Activated T-cell treated with anti-CD3 and anti-CD28 coated beads, Interleukin-2, amount 50 U/mL, for 4 hours (primary cell): ENCODE results near the gene ST8SIA2. TPM values are rescaled to one million over a fixed set of nuclear protein-coding genes. Genes with fewer than 3 reads are reported as not detected.

Experiments used
- ATAC-seq, 2 donors: fragments of 200-7000 bp; cut with Tn5 transposase; one replicate each; pipeline ENCODE4 v1.10.0; 2021
- DNase-seq: peaks from one replicate; pipeline ENCODE4 v3.0.0-alpha.2; 2020
- H3K27me3 Mint-ChIP-seq: one replicate; pipeline ENCODE4 v1.8.0; 2021; ENCODE audit warnings: low read depth, mixed read lengths
- H3K36me3 Mint-ChIP-seq: one replicate; pipeline ENCODE4 v1.8.0; 2022; ENCODE audit warnings: mixed read lengths; ENCODE audit not compliant: insufficient read depth
- H3K4me1 Mint-ChIP-seq: one replicate; pipeline ENCODE4 v1.8.0; 2021; ENCODE audit warnings: low read depth, mixed read lengths
- H3K4me3 Mint-ChIP-seq: one replicate; pipeline ENCODE4 v1.8.0; 2021; ENCODE audit warnings: mild to moderate bottlenecking, moderate library complexity, mixed read lengths
- H3K9me3 Mint-ChIP-seq: one replicate; pipeline ENCODE4 v1.8.0; 2021; ENCODE audit warnings: mixed read lengths
- total RNA-seq, 3 donors: library from RNA; stranded (reverse); gene quantifications; one replicate each; pipeline ENCODE4 v1.2.1, GENCODE V29; 2021

The ST8SIA2 gene
- total RNA-seq, 3 donors from 2014 or later: not detected

DNA sequence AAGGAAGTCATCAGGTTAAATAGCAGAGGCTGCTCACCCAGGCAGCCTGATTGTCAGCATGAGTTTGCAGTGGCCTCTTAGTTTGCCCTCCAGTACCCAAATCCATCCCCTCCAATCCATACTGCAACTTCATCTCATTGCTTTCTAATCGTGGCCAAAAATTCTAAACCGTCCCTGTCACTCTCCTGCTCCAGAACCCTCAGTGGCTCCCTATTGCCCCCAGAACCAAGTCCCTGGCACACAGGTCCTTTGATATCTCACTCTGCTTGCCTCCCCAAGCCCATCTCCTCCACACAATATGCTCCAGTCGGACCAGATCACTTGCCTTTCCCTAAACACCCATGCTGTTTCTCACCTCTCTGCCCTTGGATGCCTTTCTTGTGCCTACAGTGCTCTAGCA, 49.7 kb downstream of the ST8SIA2 start:
- H3K9me3 Mint-ChIP-seq: no peaks in the 10 kb centered on the region
- no peaks in the 10 kb centered on the region for H3K27me3 Mint-ChIP-seq
- H3K36me3 Mint-ChIP-seq: no peaks in the 10 kb centered on the region
- H3K4me3 Mint-ChIP-seq: no peak overlapping the region
- ATAC-seq (no peak), DNase-seq (no peak)
- no peaks in the 10 kb centered on the region for H3K4me1 Mint-ChIP-seq

DNA sequence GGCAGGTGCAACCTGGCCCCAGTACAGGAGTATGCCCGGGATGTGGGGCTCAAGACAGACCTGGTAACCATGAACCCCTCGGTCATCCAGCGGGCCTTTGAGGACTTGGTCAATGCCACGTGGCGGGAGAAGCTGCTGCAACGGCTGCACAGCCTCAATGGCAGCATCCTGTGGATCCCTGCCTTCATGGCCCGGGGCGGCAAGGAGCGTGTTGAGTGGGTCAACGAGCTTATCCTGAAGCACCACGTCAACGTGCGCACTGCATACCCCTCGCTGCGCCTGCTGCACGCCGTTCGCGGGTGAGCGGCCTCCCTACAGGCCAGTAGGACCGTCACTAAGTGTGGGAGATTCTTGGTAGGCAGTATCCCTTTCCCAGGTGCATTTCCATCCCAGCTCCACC, 51.0 kb downstream of the ST8SIA2 start:
- DNase-seq: no peak
- ATAC-seq: no peak
- no peaks in the 10 kb centered on the region for H3K36me3 Mint-ChIP-seq
- H3K4me3 Mint-ChIP-seq: no peak overlapping the region
- H3K4me1 Mint-ChIP-seq: no peaks in the 10 kb centered on the region
- no peaks in the 10 kb centered on the region for H3K27me3 Mint-ChIP-seq
- H3K9me3 Mint-ChIP-seq: no peaks in the 10 kb centered on the region

DNA sequence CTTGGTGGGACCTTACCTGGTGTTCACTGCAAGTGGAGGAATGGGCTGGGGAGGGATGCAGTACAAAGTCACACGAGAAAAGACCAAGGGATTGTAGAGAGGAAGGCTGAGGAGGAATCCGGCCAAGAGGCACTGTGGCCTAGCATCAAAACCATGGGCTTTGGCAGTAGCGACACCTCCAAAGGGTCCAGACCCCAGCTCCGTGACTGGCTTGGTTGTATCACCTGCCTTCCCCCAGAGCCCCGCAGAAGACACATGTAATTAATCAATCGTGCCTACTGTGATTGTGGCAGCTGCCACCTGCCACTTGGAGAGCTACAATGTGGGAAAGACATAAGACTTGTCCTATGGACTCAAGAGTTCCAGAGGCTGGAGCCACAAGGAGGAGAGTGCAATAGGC, 54.7 kb downstream of the ST8SIA2 start:
- no peaks in the 10 kb centered on the region for H3K4me1 Mint-ChIP-seq
- no peaks in the 10 kb centered on the region for H3K36me3 Mint-ChIP-seq
- no peaks in the 10 kb centered on the region for H3K9me3 Mint-ChIP-seq
- DNase-seq (no peak), ATAC-seq (no peak)
- H3K4me3 Mint-ChIP-seq: no peak overlapping the region
- peaks cover 7% of the 10 kb centered on the region for H3K27me3 Mint-ChIP-seq

DNA sequence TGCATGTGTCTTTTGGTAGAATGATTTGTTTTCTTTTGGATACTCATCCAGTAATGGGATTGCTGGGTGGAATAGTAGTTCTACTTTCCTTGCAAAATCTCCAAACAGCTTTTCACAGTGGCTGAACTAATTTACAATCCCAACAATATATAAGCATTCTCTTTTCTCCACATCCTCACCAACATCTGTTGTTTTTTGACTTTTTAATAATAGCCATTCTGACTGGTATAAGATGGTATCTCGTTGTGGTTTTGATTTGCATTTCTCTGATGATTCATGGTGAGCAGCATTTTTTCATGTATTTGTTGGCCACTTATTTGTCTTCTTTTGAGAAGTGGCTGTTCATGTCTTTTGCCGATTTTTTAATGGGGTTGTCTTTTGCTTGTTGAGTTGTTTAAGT, 55.8 kb downstream of the ST8SIA2 start:
- DNase-seq: no peak
- Mint-ChIP-seq H3K4me3 (no peak overlapping the region), H3K36me3 (no peaks in the 10 kb centered on the region), H3K4me1 (no peaks in the 10 kb centered on the region), H3K27me3 (peaks cover 7% of the 10 kb centered on the region), H3K9me3 (no peaks in the 10 kb centered on the region)
- no peak for ATAC-seq

DNA sequence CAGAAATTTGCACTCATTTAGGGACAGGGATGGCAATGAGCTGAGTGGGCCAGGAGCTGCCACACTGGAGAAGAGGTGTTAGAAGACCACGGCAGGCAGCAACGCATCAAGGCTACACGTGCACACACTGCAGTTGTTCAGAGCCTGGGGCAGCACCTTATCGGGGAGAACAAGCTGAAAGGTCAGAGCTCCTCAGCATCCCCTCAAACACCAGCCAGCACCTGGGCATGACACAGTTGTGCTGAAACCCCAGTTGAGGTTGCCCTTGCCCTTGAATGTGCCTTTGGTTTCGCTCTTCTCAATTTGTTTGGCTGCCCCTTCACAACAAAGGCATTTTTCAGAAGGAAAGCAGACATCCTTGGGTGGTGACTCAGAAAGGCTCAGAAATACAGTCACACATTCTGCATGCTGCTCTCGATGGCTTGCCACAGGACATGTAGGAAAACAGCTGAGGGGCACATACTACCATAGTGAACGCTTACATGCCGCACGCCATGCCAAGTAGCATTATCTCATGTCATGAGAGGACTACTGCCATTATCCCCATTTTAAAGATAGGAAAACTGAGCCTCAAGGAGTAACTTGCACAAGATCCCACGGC, 57.6 kb downstream of the ST8SIA2 start:
- Mint-ChIP-seq H3K27me3 (peaks cover 9% of the 10 kb centered on the region), H3K4me1 (no peaks in the 10 kb centered on the region), H3K9me3 (no peaks in the 10 kb centered on the region), H3K36me3 (no peaks in the 10 kb centered on the region), H3K4me3 (no peak overlapping the region)
- ATAC-seq: peak in 1 of 2 donors; percentile 18
- DNase-seq: no peak

DNA sequence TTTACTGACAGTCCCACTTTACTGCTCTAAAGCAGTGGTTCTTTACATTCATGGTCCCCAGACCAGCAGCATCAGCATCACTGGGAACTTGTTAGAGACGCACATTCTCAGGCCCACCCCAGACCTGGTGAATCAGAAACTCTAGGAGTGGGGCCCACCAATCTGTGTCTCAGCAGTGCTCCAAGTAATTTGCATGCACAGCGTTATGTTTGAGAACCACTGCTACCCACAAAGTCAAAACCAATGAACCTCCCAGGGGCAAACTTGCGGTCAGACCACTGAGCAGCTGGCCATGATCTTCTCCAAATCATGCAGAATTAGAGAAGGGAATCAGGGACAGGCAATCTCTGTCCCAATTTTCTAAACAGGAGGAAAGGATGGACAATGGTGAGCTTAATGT, 58.5 kb downstream of the ST8SIA2 start:
- Mint-ChIP-seq H3K36me3 (no peaks in the 10 kb centered on the region), H3K9me3 (no peaks in the 10 kb centered on the region), H3K4me3 (no peak overlapping the region), H3K4me1 (no peaks in the 10 kb centered on the region), H3K27me3 (peaks cover 9% of the 10 kb centered on the region)
- no peak for DNase-seq
- ATAC-seq: no peak

DNA sequence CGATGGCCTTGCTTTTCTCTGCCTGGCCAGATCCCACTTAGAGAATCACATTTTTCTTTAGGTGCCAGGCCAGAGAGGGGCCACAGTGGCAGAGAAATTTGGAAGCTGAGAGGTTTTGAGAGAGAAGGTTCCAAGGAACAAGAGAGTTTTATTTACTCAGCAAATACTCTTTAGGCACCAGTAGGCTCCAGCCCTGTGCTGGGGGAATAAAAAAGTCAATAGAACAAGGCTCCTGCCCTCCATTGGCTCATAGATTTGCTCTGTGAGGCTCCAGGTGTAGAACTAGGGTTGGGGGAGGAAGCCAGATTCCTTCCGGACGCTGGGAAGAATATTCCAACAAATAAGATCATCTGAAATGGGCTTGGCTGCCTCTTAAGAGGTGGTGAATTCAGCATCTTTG, 59.9 kb downstream of the ST8SIA2 start:
- H3K36me3 Mint-ChIP-seq: no peaks in the 10 kb centered on the region
- no peaks in the 10 kb centered on the region for H3K9me3 Mint-ChIP-seq
- DNase-seq (no peak), ATAC-seq (no peak)
- no peak overlapping the region for H3K4me3 Mint-ChIP-seq
- H3K27me3 Mint-ChIP-seq: peaks cover 9% of the 10 kb centered on the region
- H3K4me1 Mint-ChIP-seq: no peaks in the 10 kb centered on the region

DNA sequence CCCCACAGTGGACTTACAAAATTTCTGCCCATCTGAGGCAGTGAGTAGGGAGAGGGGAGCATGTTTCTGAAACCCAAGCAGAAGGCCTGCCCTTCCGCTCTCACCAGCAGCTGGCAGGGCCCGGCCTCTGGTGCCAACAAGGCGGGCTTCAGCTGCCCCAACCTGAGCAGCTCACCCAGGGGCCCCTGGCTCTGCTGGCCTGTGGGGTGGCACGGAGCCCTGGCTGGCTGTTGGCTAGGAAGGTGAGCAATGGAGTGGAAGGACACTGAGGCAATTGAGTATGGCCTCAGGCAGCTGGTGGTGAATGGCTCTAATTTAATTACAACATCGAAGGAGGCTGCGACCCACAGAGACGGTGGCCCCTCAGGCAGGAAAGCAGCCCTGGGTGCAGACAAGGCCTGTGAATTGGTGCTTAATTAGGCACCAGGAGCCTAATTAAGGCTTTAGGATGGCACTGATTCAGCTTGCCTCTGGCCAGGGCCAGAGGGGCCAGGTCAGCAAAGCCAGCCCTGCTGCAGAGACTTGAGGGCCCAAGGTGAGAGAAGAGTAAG, 60.9 kb downstream of the ST8SIA2 start:
- peaks cover 9% of the 10 kb centered on the region for H3K27me3 Mint-ChIP-seq
- no peaks in the 10 kb centered on the region for H3K4me1 Mint-ChIP-seq
- no peaks in the 10 kb centered on the region for H3K9me3 Mint-ChIP-seq
- no peaks in the 10 kb centered on the region for H3K36me3 Mint-ChIP-seq
- DNase-seq (no peak), ATAC-seq (no peak)
- H3K4me3 Mint-ChIP-seq: no peak overlapping the region

DNA sequence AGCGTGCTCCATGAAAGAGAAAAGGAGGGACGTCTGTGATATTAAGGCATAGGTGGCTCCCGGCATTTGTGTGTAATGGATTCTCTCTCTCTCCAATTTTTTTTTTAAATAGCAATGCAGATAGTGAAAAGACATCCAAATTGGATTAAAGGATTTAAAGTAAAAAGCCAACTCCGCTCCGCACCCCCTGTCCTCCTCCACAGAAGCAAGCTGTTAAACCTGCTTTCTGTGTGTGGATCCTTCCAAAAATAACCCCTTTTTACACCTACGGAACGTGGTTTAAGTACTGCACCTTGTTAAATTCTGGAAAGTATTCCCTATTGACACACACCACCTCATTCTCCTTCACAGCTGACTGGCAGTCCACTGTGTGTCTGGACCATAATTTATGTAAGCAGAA, 61.6 kb downstream of the ST8SIA2 start:
- ATAC-seq (no peak), DNase-seq (no peak)
- Mint-ChIP-seq H3K36me3 (no peaks in the 10 kb centered on the region), H3K4me1 (no peaks in the 10 kb centered on the region), H3K27me3 (peaks cover 7% of the 10 kb centered on the region), H3K4me3 (no peak overlapping the region), H3K9me3 (no peaks in the 10 kb centered on the region)

DNA sequence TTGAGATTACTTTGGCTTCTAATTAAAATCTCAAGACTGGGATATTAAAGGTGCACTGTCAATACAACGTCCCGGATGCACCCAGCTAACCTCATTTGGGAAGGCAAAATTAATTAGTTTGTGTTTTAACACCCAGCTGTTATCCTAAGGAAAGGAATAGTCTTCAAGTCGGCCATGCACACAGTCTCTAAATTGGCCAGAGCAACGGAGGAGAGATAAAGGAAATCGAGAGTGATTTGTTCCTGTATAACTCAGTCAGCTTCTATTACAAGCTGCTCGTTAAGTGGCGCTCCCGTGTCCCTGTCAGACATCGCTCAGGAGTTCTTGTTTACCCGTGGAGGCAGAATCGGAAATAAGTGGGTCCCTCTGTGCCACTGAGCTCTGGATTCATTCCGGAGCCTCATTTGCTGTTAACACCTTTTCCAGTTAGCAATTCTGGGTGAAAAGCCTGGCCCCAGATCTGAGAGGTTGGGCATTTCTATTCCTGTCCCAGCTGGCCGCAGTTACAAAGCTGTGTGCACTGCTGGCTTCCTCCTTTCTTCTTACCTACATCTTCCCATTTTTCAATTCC, 63.9 kb downstream of the ST8SIA2 start:
- ATAC-seq (no peak), DNase-seq (no peak)
- H3K4me3 Mint-ChIP-seq: no peak overlapping the region
- no peaks in the 10 kb centered on the region for H3K9me3 Mint-ChIP-seq
- no peaks in the 10 kb centered on the region for H3K36me3 Mint-ChIP-seq
- H3K27me3 Mint-ChIP-seq: peaks cover 4% of the 10 kb centered on the region
- H3K4me1 Mint-ChIP-seq: no peaks in the 10 kb centered on the region

DNA sequence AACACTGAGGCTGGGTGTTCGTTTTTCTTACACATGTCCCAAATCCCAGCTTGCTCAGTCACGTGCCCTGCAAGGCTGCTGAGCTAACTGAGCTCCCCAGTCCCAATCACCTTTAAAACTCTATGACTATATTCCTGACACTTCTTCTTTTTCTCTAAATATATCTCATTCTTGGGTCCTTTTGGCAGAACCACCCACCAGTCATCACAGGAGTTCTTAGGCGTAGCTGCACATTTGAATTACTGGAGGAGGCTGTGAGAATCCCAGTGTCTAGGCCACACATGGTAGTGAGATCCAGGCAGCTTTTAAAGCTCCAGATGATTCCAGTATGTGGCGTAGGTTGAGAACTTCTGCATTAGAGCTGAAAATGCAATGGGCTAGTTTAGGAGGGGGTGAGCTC, 66.3 kb downstream of the ST8SIA2 start:
- ATAC-seq (no peak), DNase-seq (no peak)
- Mint-ChIP-seq H3K9me3 (no peaks in the 10 kb centered on the region), H3K4me3 (no peak overlapping the region), H3K36me3 (no peaks in the 10 kb centered on the region), H3K4me1 (no peaks in the 10 kb centered on the region), H3K27me3 (peaks cover 4% of the 10 kb centered on the region)

DNA sequence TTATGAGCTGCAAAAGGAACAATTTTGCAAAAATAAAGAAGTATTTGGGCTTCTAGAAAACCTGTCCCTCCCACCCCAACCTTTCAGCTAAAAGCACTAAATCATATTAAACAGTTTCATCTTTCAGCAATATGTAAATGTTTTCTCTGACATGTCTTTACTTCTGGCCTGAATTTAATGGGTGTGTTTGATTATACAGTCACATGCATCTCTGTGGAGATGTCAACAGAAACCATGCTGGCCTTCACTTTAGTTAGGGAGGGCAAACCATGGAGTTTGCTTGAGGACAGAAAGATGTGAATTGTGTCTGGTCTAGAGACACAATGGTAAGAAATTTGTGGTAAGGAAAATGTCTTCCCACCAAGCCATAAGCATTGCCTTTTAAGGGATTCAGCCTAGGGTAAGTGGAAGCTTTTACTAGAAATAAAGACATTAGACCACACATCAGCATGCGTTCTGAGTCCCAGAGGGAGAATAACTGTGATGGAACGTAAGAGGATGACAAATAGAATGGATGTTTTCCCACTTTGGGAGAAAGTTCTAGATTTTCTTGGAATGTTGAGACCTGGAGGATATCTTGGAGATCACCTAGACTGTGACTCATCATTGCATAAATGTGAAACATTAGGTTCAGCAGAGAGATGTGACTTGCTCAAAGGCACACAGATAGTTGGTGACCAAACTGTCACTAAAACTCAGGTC, 68.9 kb downstream of the ST8SIA2 start:
- no peaks in the 10 kb centered on the region for H3K36me3 Mint-ChIP-seq
- no peaks in the 10 kb centered on the region for H3K4me1 Mint-ChIP-seq
- no peaks in the 10 kb centered on the region for H3K9me3 Mint-ChIP-seq
- DNase-seq (no peak), ATAC-seq (no peak)
- H3K27me3 Mint-ChIP-seq: peaks cover 2% of the 10 kb centered on the region
- H3K4me3 Mint-ChIP-seq: no peak overlapping the region

DNA sequence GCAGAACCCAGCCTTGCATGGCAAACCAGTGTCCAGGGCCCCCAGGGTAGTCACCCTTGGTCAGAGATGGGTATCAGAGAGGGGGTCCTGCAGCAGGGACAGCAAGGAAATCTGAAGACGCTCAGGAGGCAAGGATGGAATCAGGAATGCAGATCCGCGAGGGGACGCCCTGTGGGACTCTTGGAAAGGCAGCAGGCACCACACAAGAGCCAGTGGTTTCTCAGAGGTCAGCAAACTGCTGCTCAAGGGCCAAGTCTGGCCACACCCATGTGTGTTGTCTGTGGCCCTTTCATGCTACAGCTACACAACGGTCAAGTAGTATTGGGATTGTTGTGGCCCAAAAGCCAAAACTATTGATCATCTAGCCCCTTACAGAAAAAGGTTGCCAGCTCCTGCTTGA, 69.7 kb downstream of the ST8SIA2 start:
- Mint-ChIP-seq H3K4me1 (no peaks in the 10 kb centered on the region), H3K27me3 (peaks cover 3% of the 10 kb centered on the region), H3K4me3 (no peak overlapping the region), H3K9me3 (no peaks in the 10 kb centered on the region), H3K36me3 (no peaks in the 10 kb centered on the region)
- ATAC-seq (no peak), DNase-seq (no peak)

DNA sequence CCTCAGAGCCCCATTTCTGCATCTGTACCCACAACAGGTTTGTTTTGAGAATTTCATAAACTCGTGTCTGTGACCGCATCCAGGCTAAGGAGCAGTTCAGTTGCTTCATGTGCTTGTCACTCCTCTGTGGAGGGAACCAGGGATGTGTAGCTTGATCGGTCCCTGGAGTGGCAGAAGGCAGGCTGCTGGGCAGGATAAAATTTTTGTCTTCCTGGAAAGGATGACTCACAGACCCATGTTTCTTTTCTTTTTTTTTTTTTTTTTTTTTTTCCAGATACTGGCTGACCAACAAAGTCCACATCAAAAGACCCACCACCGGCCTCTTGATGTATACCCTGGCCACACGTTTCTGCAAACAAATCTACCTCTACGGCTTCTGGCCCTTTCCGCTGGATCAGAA, 70.1 kb downstream of the ST8SIA2 start:
- Mint-ChIP-seq H3K4me1 (no peaks in the 10 kb centered on the region), H3K9me3 (no peaks in the 10 kb centered on the region), H3K27me3 (peaks cover 3% of the 10 kb centered on the region), H3K4me3 (no peak overlapping the region), H3K36me3 (no peaks in the 10 kb centered on the region)
- ATAC-seq (no peak), DNase-seq (no peak)

DNA sequence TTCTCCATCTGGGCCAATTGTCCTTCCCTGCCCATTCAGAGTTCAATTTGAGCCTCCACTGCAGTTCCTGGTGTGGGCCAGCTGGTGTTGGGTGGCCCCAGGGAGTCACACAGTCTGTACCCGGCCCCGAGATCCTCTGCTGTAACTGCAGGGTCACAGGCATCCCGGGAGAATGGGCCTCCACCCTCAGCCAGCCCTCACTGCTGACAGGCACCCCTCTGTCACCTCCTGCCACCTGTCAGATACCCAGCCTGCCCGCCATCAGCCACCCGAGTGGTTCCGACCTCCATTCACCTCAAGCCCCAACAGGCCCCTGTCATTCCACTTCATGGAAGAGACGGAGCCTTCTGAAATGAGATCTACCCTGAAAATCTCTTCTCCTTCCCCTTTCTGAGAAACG, 73.2 kb downstream of the ST8SIA2 start:
- Mint-ChIP-seq H3K4me3 (no peak overlapping the region), H3K36me3 (no peaks in the 10 kb centered on the region), H3K9me3 (no peaks in the 10 kb centered on the region), H3K4me1 (no peaks in the 10 kb centered on the region), H3K27me3 (peaks cover 2% of the 10 kb centered on the region)
- no peak for ATAC-seq
- no peak for DNase-seq
